ENCODE measurements around the gene SP100.

DNA sequence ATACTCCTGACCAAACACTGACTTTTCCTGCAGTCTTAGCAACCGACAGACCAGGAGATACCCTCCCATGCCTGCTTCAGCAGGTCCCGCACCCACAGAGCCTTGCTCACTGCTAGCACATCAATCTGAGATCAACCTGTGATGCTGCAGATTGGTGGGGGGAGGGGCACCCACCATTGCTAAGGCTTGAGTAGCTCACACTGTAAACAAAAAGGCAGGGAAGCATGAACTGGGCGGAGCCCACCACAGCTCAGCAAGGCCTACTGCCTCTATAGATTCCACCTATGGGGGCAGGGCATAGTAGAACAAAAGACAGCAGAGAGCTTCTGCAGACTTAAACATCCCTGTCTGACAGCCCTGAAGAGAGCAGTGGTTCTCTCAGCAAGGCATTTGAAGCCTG lies 109.7 kb downstream of the SP100 start:
- TF ChIP-seq SIN3A (IDR thresholded peaks at IDR 0.05; ENCODE audit: borderline replicate concordance, insufficient read depth, low read length) (no peak), POLR2AphosphoS5 (IDR thresholded peaks at IDR 0.05; ENCODE audit: low read depth, low read length) (no peak), TAF1 (IDR thresholded peaks at IDR 0.05; ENCODE audit: borderline replicate concordance, insufficient read depth, low read length) (no peak), FOXP2 (optimal IDR thresholded peaks at IDR 0.05; ENCODE audit: borderline replicate concordance, extremely low read depth, extremely low read length, insufficient read depth) (no peak)
- TF ChIP-seq, protein P1, sequence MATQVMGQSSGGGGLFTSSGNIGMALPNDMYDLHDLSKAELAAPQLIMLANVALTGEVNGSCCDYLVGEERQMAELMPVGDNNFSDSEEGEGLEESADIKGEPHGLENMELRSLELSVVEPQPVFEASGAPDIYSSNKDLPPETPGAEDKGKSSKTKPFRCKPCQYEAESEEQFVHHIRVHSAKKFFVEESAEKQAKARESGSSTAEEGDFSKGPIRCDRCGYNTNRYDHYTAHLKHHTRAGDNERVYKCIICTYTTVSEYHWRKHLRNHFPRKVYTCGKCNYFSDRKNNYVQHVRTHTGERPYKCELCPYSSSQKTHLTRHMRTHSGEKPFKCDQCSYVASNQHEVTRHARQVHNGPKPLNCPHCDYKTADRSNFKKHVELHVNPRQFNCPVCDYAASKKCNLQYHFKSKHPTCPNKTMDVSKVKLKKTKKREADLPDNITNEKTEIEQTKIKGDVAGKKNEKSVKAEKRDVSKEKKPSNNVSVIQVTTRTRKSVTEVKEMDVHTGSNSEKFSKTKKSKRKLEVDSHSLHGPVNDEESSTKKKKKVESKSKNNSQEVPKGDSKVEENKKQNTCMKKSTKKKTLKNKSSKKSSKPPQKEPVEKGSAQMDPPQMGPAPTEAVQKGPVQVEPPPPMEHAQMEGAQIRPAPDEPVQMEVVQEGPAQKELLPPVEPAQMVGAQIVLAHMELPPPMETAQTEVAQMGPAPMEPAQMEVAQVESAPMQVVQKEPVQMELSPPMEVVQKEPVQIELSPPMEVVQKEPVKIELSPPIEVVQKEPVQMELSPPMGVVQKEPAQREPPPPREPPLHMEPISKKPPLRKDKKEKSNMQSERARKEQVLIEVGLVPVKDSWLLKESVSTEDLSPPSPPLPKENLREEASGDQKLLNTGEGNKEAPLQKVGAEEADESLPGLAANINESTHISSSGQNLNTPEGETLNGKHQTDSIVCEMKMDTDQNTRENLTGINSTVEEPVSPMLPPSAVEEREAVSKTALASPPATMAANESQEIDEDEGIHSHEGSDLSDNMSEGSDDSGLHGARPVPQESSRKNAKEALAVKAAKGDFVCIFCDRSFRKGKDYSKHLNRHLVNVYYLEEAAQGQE (IDR thresholded peaks at IDR 0.05; ENCODE audit: insufficient read depth in 1 of 2, low read depth in 2 of 2, low read length in 2 of 2), result no peak
